HEK293 (cell line): ENCODE measurements around the gene LEP.

Source experiments
- CTCF ChIP-seq: fragments of 450-650 bp; formaldehyde crosslinking; IDR thresholded peaks from 2 replicates; pipeline ENCODE4 v1.5.1; 2016; ENCODE audit warnings: missing biosample characterization, missing genetic modification characterization
- HOXC10 ChIP-seq: sonication (generic); formaldehyde crosslinking; IDR thresholded peaks from 2 replicates; pipeline ENCODE4 v1.8.1; 2023; ENCODE audit warnings: mild to moderate bottlenecking, missing genetic modification reagents
- IKZF3 ChIP-seq: fragments of 450-650 bp; IDR thresholded peaks from 2 replicates; pipeline ENCODE4 v1.5.0; 2018; ENCODE audit warnings: missing biosample characterization, mild to moderate bottlenecking, missing genetic modification characterization, moderate library complexity
- OVOL3 ChIP-seq: fragments of 450-650 bp; formaldehyde crosslinking; IDR thresholded peaks from 2 replicates; pipeline ENCODE4 v1.5.1; 2016; ENCODE audit warnings: missing biosample characterization, missing genetic modification characterization
- PBX3 ChIP-seq: sonication (generic); formaldehyde crosslinking; IDR thresholded peaks from 2 replicates; pipeline ENCODE4 v1.8.1; 2022; ENCODE audit warnings: mild to moderate bottlenecking, moderate library complexity, missing genetic modification reagents
- RBAK ChIP-seq: fragments of 450-650 bp; formaldehyde crosslinking; IDR thresholded peaks from 2 replicates; pipeline ENCODE4 v1.5.1; 2016; ENCODE audit warnings: missing biosample characterization, missing genetic modification characterization
- ZNF138 ChIP-seq: fragments of 450-650 bp; formaldehyde crosslinking; IDR thresholded peaks from 2 replicates; pipeline ENCODE4 v1.5.1; 2016; ENCODE audit warnings: missing biosample characterization, missing genetic modification characterization, borderline replicate concordance
- ZNF214 ChIP-seq: fragments of 450-650 bp; formaldehyde crosslinking; IDR thresholded peaks from 2 replicates; pipeline ENCODE4 v1.5.1; 2017; ENCODE audit warnings: missing biosample characterization, mild to moderate bottlenecking, missing genetic modification characterization, borderline replicate concordance
- ZNF366 ChIP-seq: fragments of 450-650 bp; formaldehyde crosslinking; conservative IDR thresholded peaks from 2 replicates; pipeline ENCODE4 v1.5.1; 2016; ENCODE audit warnings: missing biosample characterization, missing genetic modification characterization
- ZNF521 ChIP-seq: fragments of 450-650 bp; formaldehyde crosslinking; IDR thresholded peaks from 2 replicates; pipeline ENCODE4 v1.5.1; 2017; ENCODE audit warnings: missing biosample characterization, mild to moderate bottlenecking, missing genetic modification characterization
- ZNF548 ChIP-seq: fragments of 450-650 bp; formaldehyde crosslinking; IDR thresholded peaks from 2 replicates; pipeline ENCODE4 v1.5.1; 2016; ENCODE audit warnings: missing biosample characterization, missing genetic modification characterization
- ZNF660 ChIP-seq: fragments of 450-650 bp; IDR thresholded peaks from 2 replicates; pipeline ENCODE4 v1.5.1; 2018; ENCODE audit warnings: missing biosample characterization, mild to moderate bottlenecking, missing genetic modification characterization
- ZNF791 ChIP-seq: fragments of 450-650 bp; formaldehyde crosslinking; IDR thresholded peaks from 2 replicates; pipeline ENCODE4 v1.5.1; 2016; ENCODE audit warnings: missing biosample characterization, missing genetic modification characterization

- TF ChIP-seq ZNF214 (no peak), IKZF3 (no peak), ZNF138 (no peak), CTCF (tag by site-specific recombination) (no peak), HOXC10 (CRISPR knock-in tag) (no peak), ZNF791 (tag by site-specific recombination) (no peak), ZNF366 (tag by site-specific recombination) (no peak), ZNF521 (tag by site-specific recombination) (no peak), OVOL3 (tag by site-specific recombination) (no peak), ZNF660 (tag by site-specific recombination) (no peak), PBX3 (CRISPR knock-in tag) (no peak), RBAK (tag by site-specific recombination) (no peak), ZNF548 (no peak)
Measured at GRCh38 chr7:128206017-128206746, 34.9 kb upstream of the LEP start.
